Measurements from ENCODE around the gene COL11A2.

DNA sequence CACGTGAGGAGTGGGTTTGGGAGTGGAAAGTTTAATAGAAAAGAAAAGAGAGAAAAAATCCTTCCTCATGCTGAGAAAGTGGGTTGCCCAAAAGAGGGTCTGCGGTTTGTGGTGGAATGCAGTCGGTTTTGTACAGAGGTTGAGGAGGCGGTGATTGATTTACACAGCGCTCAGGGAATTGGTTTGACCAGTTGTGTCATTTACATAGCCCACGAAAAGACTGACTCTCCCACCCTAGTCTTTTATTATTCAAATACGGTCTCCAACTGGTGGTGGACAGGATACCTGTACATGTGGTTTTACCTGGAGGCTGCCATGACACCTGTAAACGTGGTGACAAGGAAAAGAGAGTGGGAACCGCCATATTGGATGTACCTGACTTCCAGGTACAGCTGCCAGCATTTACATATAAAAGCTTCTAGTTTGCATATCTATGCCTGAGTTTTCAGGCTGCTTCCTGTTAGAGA is 74.4 kb downstream of the COL11A2 start:
- TF ChIP-seq CTCF (IDR thresholded peaks at IDR 0.05) (no peak), POLR2A (IDR thresholded peaks at IDR 0.05) (no peak)
